ENCODE data around the gene PATL2. TPM values are rescaled to one million over a fixed set of nuclear protein-coding genes. Genes with fewer than 3 reads are reported as not detected.

Gene PATL2
- total RNA-seq, 1 experiment from 2014 or later = 0.49 TPM

- ChIA-PET POLR2A (no interaction called here), CTCF (interaction anchor here (1.6 kb wide), 1 partner anchor 13 kb away, joined by 5 read pairs; the partner anchor contains the start of gene SPG11)
- in situ Hi-C loops (cut with HindIII; ENCODE audit: low pct_unique_long_range_greater_than_20kb, low sequenced_read_pairs) (no loop called here), intact Hi-C loops (cut with micrococcal nuclease; ENCODE audit: unreplicated experiment) (no loop called here)
- no peaks in the 10 kb centered on the region for H3K36me3 ChIP-seq (ENCODE audit: control insufficient read depth, insufficient read depth, low read length)
- ATAC-seq (no peak), DNase-seq (ENCODE audit: low read depth, low spot score) (no peak)
- H3K27me3 ChIP-seq (ENCODE audit: control insufficient read depth, insufficient read depth, low read length) = no peaks in the 10 kb centered on the region
- no TSS peak for BruUV-seq (replicated peaks)
- H3K9me3 ChIP-seq (ENCODE audit: control insufficient read depth, insufficient read depth, low read depth, low read length) = no peaks in the 10 kb centered on the region
- H3K27ac ChIP-seq (ENCODE audit: low read length) = no peak overlapping the region
- no peak overlapping the region for H3K4me3 ChIP-seq (ENCODE audit: low read depth in 2 of 2, low read length in 2 of 2)
- H3K4me1 ChIP-seq (ENCODE audit: control insufficient read depth, insufficient read depth, low read length) = no peaks in the 10 kb centered on the region
- TF ChIP-seq TCF7L2 (IDR thresholded peaks at IDR 0.05; ENCODE audit: low read depth, low read length) = no peak
- TF ChIP-seq SIN3A (IDR thresholded peaks at IDR 0.05; ENCODE audit: borderline replicate concordance, insufficient read depth, low read depth, low read length) = no peak
- no peak for TF ChIP-seq POLR2AphosphoS5 (IDR thresholded peaks at IDR 0.05; ENCODE audit: low read depth, low read length)
- TF ChIP-seq, protein P1, sequence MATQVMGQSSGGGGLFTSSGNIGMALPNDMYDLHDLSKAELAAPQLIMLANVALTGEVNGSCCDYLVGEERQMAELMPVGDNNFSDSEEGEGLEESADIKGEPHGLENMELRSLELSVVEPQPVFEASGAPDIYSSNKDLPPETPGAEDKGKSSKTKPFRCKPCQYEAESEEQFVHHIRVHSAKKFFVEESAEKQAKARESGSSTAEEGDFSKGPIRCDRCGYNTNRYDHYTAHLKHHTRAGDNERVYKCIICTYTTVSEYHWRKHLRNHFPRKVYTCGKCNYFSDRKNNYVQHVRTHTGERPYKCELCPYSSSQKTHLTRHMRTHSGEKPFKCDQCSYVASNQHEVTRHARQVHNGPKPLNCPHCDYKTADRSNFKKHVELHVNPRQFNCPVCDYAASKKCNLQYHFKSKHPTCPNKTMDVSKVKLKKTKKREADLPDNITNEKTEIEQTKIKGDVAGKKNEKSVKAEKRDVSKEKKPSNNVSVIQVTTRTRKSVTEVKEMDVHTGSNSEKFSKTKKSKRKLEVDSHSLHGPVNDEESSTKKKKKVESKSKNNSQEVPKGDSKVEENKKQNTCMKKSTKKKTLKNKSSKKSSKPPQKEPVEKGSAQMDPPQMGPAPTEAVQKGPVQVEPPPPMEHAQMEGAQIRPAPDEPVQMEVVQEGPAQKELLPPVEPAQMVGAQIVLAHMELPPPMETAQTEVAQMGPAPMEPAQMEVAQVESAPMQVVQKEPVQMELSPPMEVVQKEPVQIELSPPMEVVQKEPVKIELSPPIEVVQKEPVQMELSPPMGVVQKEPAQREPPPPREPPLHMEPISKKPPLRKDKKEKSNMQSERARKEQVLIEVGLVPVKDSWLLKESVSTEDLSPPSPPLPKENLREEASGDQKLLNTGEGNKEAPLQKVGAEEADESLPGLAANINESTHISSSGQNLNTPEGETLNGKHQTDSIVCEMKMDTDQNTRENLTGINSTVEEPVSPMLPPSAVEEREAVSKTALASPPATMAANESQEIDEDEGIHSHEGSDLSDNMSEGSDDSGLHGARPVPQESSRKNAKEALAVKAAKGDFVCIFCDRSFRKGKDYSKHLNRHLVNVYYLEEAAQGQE (IDR thresholded peaks at IDR 0.05; ENCODE audit: insufficient read depth in 1 of 2, low read depth in 2 of 2, low read length in 1 of 2) = no peak
- TF ChIP-seq, protein P2, sequence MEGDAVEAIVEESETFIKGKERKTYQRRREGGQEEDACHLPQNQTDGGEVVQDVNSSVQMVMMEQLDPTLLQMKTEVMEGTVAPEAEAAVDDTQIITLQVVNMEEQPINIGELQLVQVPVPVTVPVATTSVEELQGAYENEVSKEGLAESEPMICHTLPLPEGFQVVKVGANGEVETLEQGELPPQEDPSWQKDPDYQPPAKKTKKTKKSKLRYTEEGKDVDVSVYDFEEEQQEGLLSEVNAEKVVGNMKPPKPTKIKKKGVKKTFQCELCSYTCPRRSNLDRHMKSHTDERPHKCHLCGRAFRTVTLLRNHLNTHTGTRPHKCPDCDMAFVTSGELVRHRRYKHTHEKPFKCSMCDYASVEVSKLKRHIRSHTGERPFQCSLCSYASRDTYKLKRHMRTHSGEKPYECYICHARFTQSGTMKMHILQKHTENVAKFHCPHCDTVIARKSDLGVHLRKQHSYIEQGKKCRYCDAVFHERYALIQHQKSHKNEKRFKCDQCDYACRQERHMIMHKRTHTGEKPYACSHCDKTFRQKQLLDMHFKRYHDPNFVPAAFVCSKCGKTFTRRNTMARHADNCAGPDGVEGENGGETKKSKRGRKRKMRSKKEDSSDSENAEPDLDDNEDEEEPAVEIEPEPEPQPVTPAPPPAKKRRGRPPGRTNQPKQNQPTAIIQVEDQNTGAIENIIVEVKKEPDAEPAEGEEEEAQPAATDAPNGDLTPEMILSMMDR (IDR thresholded peaks at IDR 0.05) = no peak
Measured at GRCh38 chr15:44675911-44676310, 35.2 kb downstream of the PATL2 start.

GRCh38 chr15:44673639-44674038 lies 37.5 kb downstream of the PATL2 start:
- no TSS peak for BruUV-seq (replicated peaks)
- POLR2A ChIA-PET = no interaction called here
- Histone ChIP-seq H3K27ac (ENCODE audit: low read length) (no peak overlapping the region), H3K4me3 (ENCODE audit: low read depth in 2 of 2, low read length in 2 of 2) (no peak overlapping the region), H3K4me1 (ENCODE audit: control insufficient read depth, insufficient read depth, low read length) (no peaks in the 10 kb centered on the region), H3K27me3 (ENCODE audit: control insufficient read depth, insufficient read depth, low read length) (no peaks in the 10 kb centered on the region), H3K9me3 (ENCODE audit: control insufficient read depth, insufficient read depth, low read depth, low read length) (no peaks in the 10 kb centered on the region), H3K36me3 (ENCODE audit: control insufficient read depth, insufficient read depth, low read length) (no peaks in the 10 kb centered on the region)
- no peak for DNase-seq (ENCODE audit: low read depth, low spot score)
- no peak for ATAC-seq
- intact Hi-C loops (cut with micrococcal nuclease; ENCODE audit: unreplicated experiment) (no loop called here), in situ Hi-C loops (cut with HindIII; ENCODE audit: low pct_unique_long_range_greater_than_20kb, low sequenced_read_pairs) (no loop called here)
- TF ChIP-seq, protein P1 (IDR thresholded peaks at IDR 0.05; ENCODE audit: insufficient read depth in 1 of 2, low read depth in 2 of 2, low read length in 1 of 2) = no peak
- TF ChIP-seq TCF7L2 (IDR thresholded peaks at IDR 0.05; ENCODE audit: low read depth, low read length) = no peak
- no peak for TF ChIP-seq POLR2AphosphoS5 (IDR thresholded peaks at IDR 0.05; ENCODE audit: low read depth, low read length)
- TF ChIP-seq, protein P2 (IDR thresholded peaks at IDR 0.05) = no peak
- TF ChIP-seq SIN3A (IDR thresholded peaks at IDR 0.05; ENCODE audit: borderline replicate concordance, insufficient read depth, low read depth, low read length) = no peak
- CTCF ChIA-PET = no interaction called here

All from Panc1 (cell line).